HuH-7 (cell line): ENCODE measurements around the gene DHX32.
"Not testable (repeated sequence)": the region's sequence is repeated elsewhere in the genome, so short reads cannot be mapped to it uniquely, and the experiment has no call there.

Experiments used
- DNase-seq: peaks from one replicate; pipeline ENCODE4 v3.0.0; 2011; ENCODE audit warnings: low spot score

Gene DHX32

GRCh38 chr10:125881192-125881591, at the start of gene DHX32:
Gene DHX32 (minus strand): TSS chr10:125881292. CDS start chr10:125880824, 468 bp downstream.
- no peak for DNase-seq

GRCh38 chr10:125929618-125930017, 48.5 kb upstream of the DHX32 start:
- no peak for DNase-seq

GRCh38 chr10:125928928-125929585, 48.0 kb upstream of the DHX32 start:
- no peak for DNase-seq

- not testable (repeated sequence) for DNase-seq
Observed at GRCh38 chr10:125927265-125927664, 46.2 kb upstream of the DHX32 start.

- DNase-seq = no peak
Observed at GRCh38 chr10:125926247-125926646, 45.2 kb upstream of the DHX32 start.

- DNase-seq = no peak
Observed at GRCh38 chr10:125925262-125925834, 44.3 kb upstream of the DHX32 start.

- not testable (repeated sequence) for DNase-seq
Observed at GRCh38 chr10:125921643-125922306, 40.7 kb upstream of the DHX32 start.

GRCh38 chr10:125917704-125918361, 36.7 kb upstream of the DHX32 start:
- not testable (repeated sequence) for DNase-seq

GRCh38 chr10:125916977-125917376, 35.9 kb upstream of the DHX32 start:
- DNase-seq = no peak

GRCh38 chr10:125913277-125913676, 32.2 kb upstream of the DHX32 start:
- not testable (repeated sequence) for DNase-seq

- DNase-seq = no peak
Observed at GRCh38 chr10:125911990-125912389, 30.9 kb upstream of the DHX32 start.

GRCh38 chr10:125911145-125911544, 30.1 kb upstream of the DHX32 start:
- no peak for DNase-seq

- not testable (repeated sequence) for DNase-seq
Observed at GRCh38 chr10:125909491-125909890, 28.4 kb upstream of the DHX32 start.

GRCh38 chr10:125908813-125909212, 27.7 kb upstream of the DHX32 start:
- DNase-seq = not testable (repeated sequence)

- not testable (repeated sequence) for DNase-seq
Observed at GRCh38 chr10:125907598-125907997, 26.5 kb upstream of the DHX32 start.

GRCh38 chr10:125905069-125905994, 24.2 kb upstream of the DHX32 start:
- DNase-seq = not testable (repeated sequence)

GRCh38 chr10:125903135-125903640, 22.1 kb upstream of the DHX32 start:
- DNase-seq = not testable (repeated sequence)

GRCh38 chr10:125900963-125901362, 19.9 kb upstream of the DHX32 start:
- not testable (repeated sequence) for DNase-seq

- DNase-seq = not testable (repeated sequence)
Observed at GRCh38 chr10:125897317-125897716, 16.2 kb upstream of the DHX32 start.

GRCh38 chr10:125896088-125896934, 15.2 kb upstream of the DHX32 start, which contains the start of gene FANK1:
Gene FANK1 (plus strand): TSS chr10:125896564. CDS start chr10:125896643, 79 bp downstream.
- peak; percentile 64 for DNase-seq
